Ishikawa (cell line): ENCODE results near the gene RPRD1A.

Experiments
- CEBPB ChIP-seq: IDR thresholded peaks from 2 replicates; pipeline ENCODE4 v1.6.1; 2012
- CREB1 ChIP-seq: IDR thresholded peaks from 2 replicates; pipeline ENCODE4 v1.6.1; 2012; ENCODE audit warnings: low read depth
- EGR1 ChIP-seq: IDR thresholded peaks from 2 replicates; pipeline ENCODE4 v1.6.1; 2012
- EP300 ChIP-seq: IDR thresholded peaks from 2 replicates; pipeline ENCODE4 v1.6.1; 2012; ENCODE audit warnings: borderline replicate concordance
- FOXM1 ChIP-seq: IDR thresholded peaks from 2 replicates; pipeline ENCODE4 v1.6.1; 2012; ENCODE audit warnings: low read depth, borderline replicate concordance
- NFIC ChIP-seq: IDR thresholded peaks from 2 replicates; pipeline ENCODE4 v1.6.1; 2012
- RAD21 ChIP-seq: IDR thresholded peaks from 2 replicates; pipeline ENCODE4 v1.6.1; 2012; ENCODE audit warnings: low read depth
- TAF1 ChIP-seq: IDR thresholded peaks from 2 replicates; pipeline ENCODE4 v1.6.1; 2012; ENCODE audit warnings: low read depth, mild to moderate bottlenecking
- TCF12 ChIP-seq: IDR thresholded peaks from 2 replicates; pipeline ENCODE4 v1.6.1; 2012; ENCODE audit warnings: low read depth
- TEAD4 ChIP-seq: IDR thresholded peaks from 2 replicates; pipeline ENCODE4 v1.6.1; 2012
- YY1 ChIP-seq: IDR thresholded peaks from 2 replicates; pipeline ENCODE4 v1.6.1; 2012; ENCODE audit warnings: low read depth
- ZBTB7A ChIP-seq: IDR thresholded peaks from 2 replicates; pipeline ENCODE4 v1.6.1; 2012; ENCODE audit warnings: low read depth
- TF ChIP-seq, protein P1 (sequence below): IDR thresholded peaks from 2 replicates; pipeline ENCODE4 v1.6.1; 2012
- TF ChIP-seq, protein P2 (sequence below): IDR thresholded peaks from 2 replicates; pipeline ENCODE4 v1.6.1; 2012
- TF ChIP-seq, protein P3 (sequence below): IDR thresholded peaks from 2 replicates; pipeline ENCODE4 v1.6.1; 2012; ENCODE audit warnings: low read depth, mild to moderate bottlenecking

The RPRD1A gene

DNA sequence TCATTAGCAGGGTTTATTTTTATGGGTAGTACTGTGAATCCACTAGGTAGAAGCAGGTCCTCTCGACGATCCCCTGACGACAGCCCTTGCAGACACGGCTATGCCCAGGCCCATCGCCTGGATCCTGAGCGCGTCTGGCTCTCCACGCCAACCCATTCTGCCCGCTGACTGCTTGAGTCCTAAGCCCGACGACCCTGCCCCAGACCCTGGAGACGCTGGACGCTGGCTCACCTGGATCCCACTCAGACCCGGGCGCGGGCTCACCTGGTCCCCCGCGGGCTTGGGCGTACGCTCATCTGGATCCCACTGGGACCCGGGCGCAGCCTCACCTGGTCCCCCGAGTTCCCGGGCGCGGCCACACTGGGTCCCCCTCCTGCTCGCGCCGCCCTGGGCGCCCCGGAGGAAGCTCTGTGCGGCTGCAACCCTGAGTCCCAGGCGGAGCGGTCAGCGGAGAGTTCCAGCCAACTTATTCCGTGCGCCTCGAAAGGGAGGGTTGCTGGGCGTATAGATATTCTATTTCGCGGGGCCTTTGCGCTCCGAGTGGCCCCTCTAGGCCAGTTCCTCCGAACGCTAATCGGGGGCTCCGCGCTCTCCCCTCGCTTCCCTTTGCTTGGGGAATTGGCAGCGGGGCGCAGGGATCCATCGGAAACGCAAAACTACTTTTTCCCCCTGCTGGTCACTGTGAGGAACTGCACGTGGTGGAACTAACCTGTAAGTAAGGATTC is 117.3 kb downstream of the RPRD1A start:
- TF ChIP-seq, protein P1, sequence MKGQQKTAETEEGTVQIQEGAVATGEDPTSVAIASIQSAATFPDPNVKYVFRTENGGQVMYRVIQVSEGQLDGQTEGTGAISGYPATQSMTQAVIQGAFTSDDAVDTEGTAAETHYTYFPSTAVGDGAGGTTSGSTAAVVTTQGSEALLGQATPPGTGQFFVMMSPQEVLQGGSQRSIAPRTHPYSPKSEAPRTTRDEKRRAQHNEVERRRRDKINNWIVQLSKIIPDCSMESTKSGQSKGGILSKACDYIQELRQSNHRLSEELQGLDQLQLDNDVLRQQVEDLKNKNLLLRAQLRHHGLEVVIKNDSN: no peak
- TF ChIP-seq ZBTB7A: peak; percentile 64; the same call in 1 of the 2 replicates
- TF ChIP-seq TAF1: no peak
- no peak for TF ChIP-seq FOXM1
- TF ChIP-seq, protein P2, sequence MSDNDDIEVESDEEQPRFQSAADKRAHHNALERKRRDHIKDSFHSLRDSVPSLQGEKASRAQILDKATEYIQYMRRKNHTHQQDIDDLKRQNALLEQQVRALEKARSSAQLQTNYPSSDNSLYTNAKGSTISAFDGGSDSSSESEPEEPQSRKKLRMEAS: peak; percentile 60
- TF ChIP-seq TCF12: no peak
- peak; percentile 70 for TF ChIP-seq RAD21
- no peak for TF ChIP-seq CEBPB
- TF ChIP-seq TEAD4: no peak
- no peak for TF ChIP-seq YY1
- no peak for TF ChIP-seq CREB1
- TF ChIP-seq, protein P3, sequence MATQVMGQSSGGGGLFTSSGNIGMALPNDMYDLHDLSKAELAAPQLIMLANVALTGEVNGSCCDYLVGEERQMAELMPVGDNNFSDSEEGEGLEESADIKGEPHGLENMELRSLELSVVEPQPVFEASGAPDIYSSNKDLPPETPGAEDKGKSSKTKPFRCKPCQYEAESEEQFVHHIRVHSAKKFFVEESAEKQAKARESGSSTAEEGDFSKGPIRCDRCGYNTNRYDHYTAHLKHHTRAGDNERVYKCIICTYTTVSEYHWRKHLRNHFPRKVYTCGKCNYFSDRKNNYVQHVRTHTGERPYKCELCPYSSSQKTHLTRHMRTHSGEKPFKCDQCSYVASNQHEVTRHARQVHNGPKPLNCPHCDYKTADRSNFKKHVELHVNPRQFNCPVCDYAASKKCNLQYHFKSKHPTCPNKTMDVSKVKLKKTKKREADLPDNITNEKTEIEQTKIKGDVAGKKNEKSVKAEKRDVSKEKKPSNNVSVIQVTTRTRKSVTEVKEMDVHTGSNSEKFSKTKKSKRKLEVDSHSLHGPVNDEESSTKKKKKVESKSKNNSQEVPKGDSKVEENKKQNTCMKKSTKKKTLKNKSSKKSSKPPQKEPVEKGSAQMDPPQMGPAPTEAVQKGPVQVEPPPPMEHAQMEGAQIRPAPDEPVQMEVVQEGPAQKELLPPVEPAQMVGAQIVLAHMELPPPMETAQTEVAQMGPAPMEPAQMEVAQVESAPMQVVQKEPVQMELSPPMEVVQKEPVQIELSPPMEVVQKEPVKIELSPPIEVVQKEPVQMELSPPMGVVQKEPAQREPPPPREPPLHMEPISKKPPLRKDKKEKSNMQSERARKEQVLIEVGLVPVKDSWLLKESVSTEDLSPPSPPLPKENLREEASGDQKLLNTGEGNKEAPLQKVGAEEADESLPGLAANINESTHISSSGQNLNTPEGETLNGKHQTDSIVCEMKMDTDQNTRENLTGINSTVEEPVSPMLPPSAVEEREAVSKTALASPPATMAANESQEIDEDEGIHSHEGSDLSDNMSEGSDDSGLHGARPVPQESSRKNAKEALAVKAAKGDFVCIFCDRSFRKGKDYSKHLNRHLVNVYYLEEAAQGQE: no peak
- TF ChIP-seq NFIC: 0 out of 2 replicates have a peak, but pooled peaks have one; percentile 14

DNA sequence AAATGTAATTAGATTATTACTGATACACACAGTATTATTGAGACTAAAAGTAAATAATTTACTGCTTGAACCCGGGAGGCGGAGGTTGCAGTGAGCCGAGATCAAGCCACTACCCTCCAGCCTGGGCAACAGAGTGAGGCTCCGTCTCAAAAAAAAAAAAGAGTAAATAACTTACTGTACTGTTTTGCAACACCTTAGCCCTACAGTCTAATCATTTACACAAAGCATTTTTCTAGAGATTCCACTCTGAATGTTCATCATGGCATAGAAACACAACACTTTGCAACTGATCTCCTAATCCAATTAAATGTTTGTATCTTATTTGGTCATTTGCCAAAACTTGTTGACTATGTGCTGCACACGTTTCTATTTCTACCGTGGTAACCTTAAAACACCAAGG is 118.3 kb downstream of the RPRD1A start:
- TF ChIP-seq TAF1 (no peak), EGR1 (no peak), YY1 (no peak), NFIC (no peak), TCF12 (no peak), EP300 (no peak), RAD21 (no peak), TEAD4 (no peak), ZBTB7A (no peak), CEBPB (no peak), FOXM1 (no peak), CREB1 (no peak)
- TF ChIP-seq, protein P2: no peak
- TF ChIP-seq, protein P3: no peak
- TF ChIP-seq, protein P1: no peak

DNA sequence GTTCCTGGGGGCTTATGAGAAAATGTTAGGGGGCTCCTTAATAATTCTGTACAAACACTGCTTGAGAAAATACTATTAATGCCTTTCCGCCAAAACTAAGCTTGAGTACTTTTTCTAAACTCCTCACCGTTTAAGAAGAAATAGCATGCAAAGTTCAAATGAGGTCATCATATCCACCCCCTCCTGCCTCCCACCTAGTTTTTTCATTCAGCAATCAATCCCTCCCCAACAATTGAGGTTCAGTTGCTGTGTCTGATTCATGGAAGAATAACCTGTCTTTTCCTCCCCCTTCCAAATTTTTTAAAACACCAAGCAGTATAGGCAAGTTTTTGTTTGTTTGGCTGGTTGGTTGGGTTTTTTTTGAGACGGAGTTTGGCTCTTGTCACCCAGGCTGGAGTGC is 119.3 kb downstream of the RPRD1A start:
- TF ChIP-seq ZBTB7A (no peak), YY1 (no peak), TEAD4 (no peak), EGR1 (no peak), FOXM1 (no peak), CEBPB (no peak), EP300 (no peak), TCF12 (no peak), CREB1 (no peak), RAD21 (no peak), TAF1 (no peak), NFIC (no peak)
- TF ChIP-seq, protein P3: no peak
- TF ChIP-seq, protein P2: no peak
- TF ChIP-seq, protein P1: no peak
